B cell (primary cell): Measurements from ENCODE around the gene ANK3. TPM values are rescaled to one million over a fixed set of nuclear protein-coding genes. Genes with fewer than 3 reads are reported as not detected.

ENCODE experiments used
- ATAC-seq: fragments of 200-7000 bp; cut with Tn5 transposase; one replicate; pipeline ENCODE4 v1.10.0; 2021; ENCODE audit warnings: low read depth, mild to moderate bottlenecking, moderate number of reproducible peaks, moderate library complexity
- CTCF ChIA-PET: fragments of 350-600 bp; sonication (Branson Sonifier 250); formaldehyde crosslinking; loops from one replicate; lab custom pipeline; 2021; ENCODE audit warnings: antibody characterized with exemption, inconsistent platforms; lab: Charles Lee
- POLR2A ChIA-PET: fragments of 350-600 bp; sonication (Branson Sonifier 250); formaldehyde crosslinking; loops from one replicate; lab custom pipeline; 2021; ENCODE audit warnings: antibody characterized with exemption; lab: Charles Lee
- DNase-seq: peaks from one replicate; pipeline ENCODE4 v3.0.0; 2013
- H2AFZ ChIP-seq: 2 replicates; pipeline ENCODE4 v1.6.1; 2012; ENCODE audit warnings: mild to moderate bottlenecking, low read depth, low read length; ENCODE audit not compliant: insufficient read depth, poor library complexity, severe bottlenecking
- H3K27ac ChIP-seq, 2 donors: 1 replicate in 1 of 2; 2 replicates in 1 of 2; pipeline ENCODE4 v1.5.1; 2012 to 2013; ENCODE audit warnings: low read length in 2 of 2, mild to moderate bottlenecking in 2 of 2, moderate library complexity in 1 of 2
- H3K27me3 ChIP-seq, 4 experiments: fragments of 200-600 bp in 1 of 4; sonication (generic) in 1 of 4; replicated peaks in 1 of 4; 1 replicate in 2 of 4; 2 replicates in 2 of 4; pipeline versions ENCODE4 v1.6.1 to v1.7.0; 2013 to 2016; ENCODE audit warnings: low read length in 3 of 4, mild to moderate bottlenecking in 2 of 4, mixed read lengths in 1 of 4, moderate library complexity in 1 of 4; ENCODE audit not compliant: insufficient read depth in 4 of 4, control insufficient read depth in 3 of 4; ENCODE audit errors: control extremely low read depth in 1 of 4
- H3K36me3 ChIP-seq, 2 experiments: replicated peaks in 1 of 2; 1 replicate in 1 of 2; 2 replicates in 1 of 2; pipeline versions ENCODE4 v1.6.1 to v1.7.1; 2013; ENCODE audit warnings: low read length in 1 of 2; ENCODE audit not compliant: insufficient read depth in 2 of 2, control insufficient read depth in 1 of 2; ENCODE audit errors: control extremely low read depth in 1 of 2, extremely low read depth in 1 of 2
- H3K4me1 ChIP-seq, 2 donors: fragments of 200-600 bp in 1 of 2; sonication (generic) in 1 of 2; 1 replicate in 1 of 2; 2 replicates in 1 of 2; pipeline versions ENCODE4 v1.5.1 to v1.6.1; 2013 to 2017; ENCODE audit warnings: low read length in 2 of 2; ENCODE audit not compliant: control insufficient read depth in 2 of 2, insufficient read depth in 2 of 2
- H3K4me2 ChIP-seq: replicated peaks from 2 replicates; pipeline ENCODE3; 2012; ENCODE audit warnings: mild to moderate bottlenecking, low read depth, low read length; ENCODE audit not compliant: poor library complexity, severe bottlenecking
- H3K4me3 ChIP-seq, 5 experiments: fragments of 200-600 bp in 1 of 5; sonication (generic) in 1 of 5; 1 replicate in 3 of 5; 2 replicates in 2 of 5; pipeline versions ENCODE4 v1.5.1 to v1.7.0; 2011 to 2016; ENCODE audit warnings: low read length in 4 of 5, mild to moderate bottlenecking in 4 of 5, low read depth in 2 of 5, control low read depth in 1 of 5, moderate library complexity in 1 of 5; ENCODE audit not compliant: insufficient read depth in 1 of 5; ENCODE audit errors: control extremely low read depth in 1 of 5, extremely low read depth in 1 of 5
- H3K79me2 ChIP-seq: fragments of 200-600 bp; sonication (generic); one replicate; pipeline ENCODE4 v1.6.0; 2016; ENCODE audit warnings: low read length; ENCODE audit not compliant: control insufficient read depth, insufficient read depth
- H3K9ac ChIP-seq: fragments of 200-600 bp; sonication (generic); 2 replicates; pipeline ENCODE4 v1.6.1; 2017; ENCODE audit warnings: mild to moderate bottlenecking, low read length, moderate library complexity
- H3K9me3 ChIP-seq, 3 donors: one replicate each; pipeline versions ENCODE4 v1.6.1 to v1.7.1; 2013; ENCODE audit warnings: low read length in 2 of 3; ENCODE audit not compliant: control insufficient read depth in 2 of 3, insufficient read depth in 1 of 3; ENCODE audit errors: control extremely low read depth in 1 of 3
- H4K20me1 ChIP-seq: 2 replicates; pipeline ENCODE4 v1.6.0; 2012; ENCODE audit warnings: mild to moderate bottlenecking, low read length; ENCODE audit not compliant: insufficient read depth, control insufficient read depth, poor library complexity, severe bottlenecking
- H3K27ac Mint-ChIP-seq: one replicate; pipeline ENCODE4 v1.8.0; 2021; ENCODE audit warnings: mixed read lengths
- H3K27me3 Mint-ChIP-seq: one replicate; pipeline ENCODE4 v1.8.0; 2021; ENCODE audit warnings: mixed read lengths
- H3K4me1 Mint-ChIP-seq: one replicate; pipeline ENCODE4 v1.8.0; 2021; ENCODE audit warnings: mixed read lengths
- H3K4me3 Mint-ChIP-seq: one replicate; pipeline ENCODE4 v1.8.0; 2021; ENCODE audit warnings: mixed read lengths
- H3K9me3 Mint-ChIP-seq: one replicate; pipeline ENCODE4 v1.8.0; 2022; ENCODE audit warnings: mixed read lengths; ENCODE audit not compliant: insufficient read depth
- CTCF ChIP-seq: fragments of 200-600 bp; IDR thresholded peaks from one replicate; pipeline ENCODE4 v1.8.0; 2022; ENCODE audit warnings: antibody characterized with exemption, mild to moderate bottlenecking
- EZH2 ChIP-seq: IDR thresholded peaks from 2 replicates; pipeline ENCODE4 v1.6.1; 2012; ENCODE audit warnings: borderline replicate concordance, low read depth, mild to moderate bottlenecking, moderate library complexity, low read length; ENCODE audit not compliant: insufficient read depth, poor library complexity, severe bottlenecking
- WGBS: methylation state at CpG from one replicate; pipeline ENCODE4 v1.1.5; 2013; ENCODE audit warnings: missing lambda C conversion rate; ENCODE audit not compliant: insufficient coverage; 5-methylcytosine and 5-hydroxymethylcytosine counted together
- intact Hi-C: fragments of 100-400 bp; cut with micrococcal nuclease; formaldehyde crosslinking; loops from one replicate; pipeline ENCODE4 v1.10.0; 2022
- polyA plus RNA-seq: library from polyadenylated mRNA; depleted of rRNA; stranded (reverse); fragments of >200 nt; gene quantifications from 2 replicates; pipeline ENCODE4 v1.2.3, GENCODE V29; 2012
- total RNA-seq, 2 donors: library from RNA; stranded (reverse); fragments of 120-200 nt in 1 of 2; gene quantifications; 1 replicate in 1 of 2; 2 replicates in 1 of 2; pipeline versions ENCODE4 v1.2.3 to v1.2.4, GENCODE V29; 2013 to 2022

Gene ANK3
- total and polyA plus RNA-seq, 2 donors (not counting 1 experiment from before 2014, with no cell fraction given) = 4.9 to 21.6 TPM

DNA sequence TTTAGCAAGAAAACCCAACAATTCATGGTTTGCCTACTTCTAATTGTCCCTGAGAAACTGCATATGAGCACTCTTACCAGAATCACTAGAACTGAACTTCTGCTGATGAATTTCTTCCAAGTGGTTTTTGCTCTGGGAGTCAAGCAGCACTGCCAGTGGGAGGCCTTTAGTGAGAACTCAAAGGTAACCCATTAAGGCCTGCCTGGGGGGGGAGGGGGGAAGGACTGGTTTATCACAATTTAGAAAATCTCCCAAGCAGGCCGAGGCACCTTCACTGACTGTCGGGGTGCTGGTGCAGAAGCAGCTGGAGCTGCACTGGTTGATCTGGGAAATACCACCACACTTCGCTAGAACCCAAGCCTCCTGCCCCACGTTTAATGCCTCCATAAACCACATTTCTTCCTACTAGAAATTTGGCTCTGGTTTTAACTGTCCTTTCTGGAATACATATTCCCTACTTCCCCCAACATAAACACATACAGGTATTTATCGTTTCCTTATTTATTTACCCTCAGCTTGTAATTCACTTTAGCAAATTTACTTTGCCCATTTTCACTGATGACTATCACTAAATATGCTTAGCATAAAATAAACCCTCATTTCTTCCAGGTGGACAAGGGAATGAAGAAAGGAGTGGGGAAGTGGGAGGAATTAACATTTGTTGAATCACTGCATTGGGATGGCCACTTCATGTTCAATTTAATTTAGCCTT is 14.2 kb downstream of the ANK3 start:
- ChIA-PET POLR2A (no interaction called here), CTCF (no interaction called here)
- intact Hi-C loops = no loop called here
- Mint-ChIP-seq H3K4me1 (no peaks in the 10 kb centered on the region), H3K9me3 (no peaks in the 10 kb centered on the region), H3K27ac (no peak overlapping the region), H3K4me3 (no peak overlapping the region), H3K27me3 (no peaks in the 10 kb centered on the region)
- Histone ChIP-seq H3K36me3 (no peaks in the 10 kb centered on the region), H3K9me3 (no peaks in the 10 kb centered on the region), H3K4me1 (peaks cover 0 to 2% of the 10 kb centered on the region in 2 donors), H3K27ac (no peak overlapping the region), H3K79me2 (no peaks in the 10 kb centered on the region), H4K20me1 (no peaks in the 10 kb centered on the region), H3K4me3 (no peak overlapping the region), H3K9ac (no peak overlapping the region), H3K27me3 (no peaks in the 10 kb centered on the region), H3K4me2 (no peak overlapping the region), H2AFZ (no peak overlapping the region)
- no peak for TF ChIP-seq EZH2
- TF ChIP-seq CTCF = no peak
- 97% methylated on average over 4 of the region's 5 CpGs for WGBS
- DNase-seq (no peak), ATAC-seq (no peak)

- H3K9me3 ChIP-seq = no peaks in the 10 kb centered on the region
- TF ChIP-seq CTCF = no peak
- no peak for TF ChIP-seq EZH2
- H3K27ac ChIP-seq = no peak overlapping the region
- 67% methylated on average over 1 of the region's 3 CpGs for WGBS
- peaks cover 0 to 2% of the 10 kb centered on the region in 2 donors for H3K4me1 ChIP-seq
- no peaks in the 10 kb centered on the region for H3K9me3 Mint-ChIP-seq
- H3K4me2 ChIP-seq = no peak overlapping the region
- no peak overlapping the region for H2AFZ ChIP-seq
- H3K36me3 ChIP-seq = no peaks in the 10 kb centered on the region
- intact Hi-C loops = no loop called here
- H3K4me3 Mint-ChIP-seq = no peak overlapping the region
- H3K4me1 Mint-ChIP-seq = no peaks in the 10 kb centered on the region
- no peak for DNase-seq
- no peaks in the 10 kb centered on the region for H4K20me1 ChIP-seq
- H3K27ac Mint-ChIP-seq = no peak overlapping the region
- no peaks in the 10 kb centered on the region for H3K27me3 ChIP-seq
- no peak for ATAC-seq
- ChIA-PET CTCF (no interaction called here), POLR2A (no interaction called here)
- H3K9ac ChIP-seq = no peak overlapping the region
- H3K79me2 ChIP-seq = no peaks in the 10 kb centered on the region
- H3K27me3 Mint-ChIP-seq = no peaks in the 10 kb centered on the region
- H3K4me3 ChIP-seq = no peak overlapping the region
These were observed 14.8 kb downstream of the ANK3 start for GRCh38 chr10:60374836-60375235.
